SU-DHL-6 (cell line): Measurements from ENCODE around the gene IL21R.

Experiments
- H2AFZ ChIP-seq: fragments of 200-600 bp; sonication (generic); 2 replicates; pipeline ENCODE4 v1.6.1; 2014; ENCODE audit warnings: low read depth, mild to moderate bottlenecking, moderate library complexity, mixed read lengths, antibody characterized with exemption, low read length; ENCODE audit not compliant: severe bottlenecking
- H3F3A ChIP-seq: fragments of 200-600 bp; shearing (Covaris generic); 2 replicates; pipeline ENCODE4 v1.6.0; 2016; ENCODE audit warnings: antibody characterized with exemption, mild to moderate bottlenecking; ENCODE audit not compliant: insufficient read depth
- H3K27ac ChIP-seq: fragments of 200-600 bp; sonication (generic); 2 replicates; pipeline ENCODE4 v1.5.1; 2016; ENCODE audit warnings: low read depth, mild to moderate bottlenecking, low read length, moderate library complexity, mixed read lengths
- H3K27me3 ChIP-seq: fragments of 200-600 bp; sonication (generic), shearing (Covaris generic); 2 replicates; pipeline ENCODE4 v1.6.0; 2014; ENCODE audit warnings: mild to moderate bottlenecking, low read length
- H3K36me3 ChIP-seq: fragments of 200-600 bp; sonication (generic); 2 replicates; pipeline ENCODE4 v1.6.1; 2014; ENCODE audit warnings: mild to moderate bottlenecking, low read length, mixed read lengths
- H3K4me2 ChIP-seq: fragments of 300-600, 200-600 bp; shearing (Covaris generic), sonication (generic); 2 replicates; pipeline ENCODE4 v1.6.0; 2014; ENCODE audit warnings: low read length, low read depth, mild to moderate bottlenecking; ENCODE audit not compliant: poor library complexity, severe bottlenecking
- H3K4me3 ChIP-seq: fragments of 200-600 bp; sonication (generic); 2 replicates; pipeline ENCODE4 v1.5.1; 2014; ENCODE audit warnings: antibody characterized with exemption, low read length, mild to moderate bottlenecking, mixed read lengths; ENCODE audit not compliant: insufficient read depth, poor library complexity, severe bottlenecking
- H3K79me2 ChIP-seq: fragments of 200-600 bp; sonication (generic); 2 replicates; pipeline ENCODE4 v1.6.1; 2014; ENCODE audit warnings: mild to moderate bottlenecking, low read length, moderate library complexity; ENCODE audit not compliant: insufficient read depth
- H3K9ac ChIP-seq: fragments of 200-600 bp; sonication (generic); 2 replicates; pipeline ENCODE4 v1.7.0; 2014; ENCODE audit warnings: mild to moderate bottlenecking, low read length
- H3K9me2 ChIP-seq: fragments of 200-600 bp; sonication (generic); replicated peaks from 2 replicates; pipeline ENCODE4 v1.6.1; 2014; ENCODE audit warnings: low read length; ENCODE audit not compliant: insufficient read depth
- H3K9me3 ChIP-seq: fragments of 200-600 bp; sonication (generic); 2 replicates; pipeline ENCODE4 v1.6.1; 2014; ENCODE audit warnings: low read length, mixed read lengths; ENCODE audit not compliant: insufficient read depth
- H4K20me1 ChIP-seq: fragments of 200-600 bp; sonication (generic); 2 replicates; pipeline ENCODE4 v1.6.1; 2014; ENCODE audit warnings: low read depth, mild to moderate bottlenecking, antibody characterized with exemption, low read length, moderate library complexity, mixed read lengths
- CTCF ChIP-seq: fragments of 200-600 bp; sonication (generic); IDR thresholded peaks from one replicate; pipeline ENCODE4 v1.5.1; 2017; ENCODE audit warnings: antibody characterized with exemption, mild to moderate bottlenecking, low read length, moderate library complexity; ENCODE audit not compliant: insufficient read depth, poor library complexity, severe bottlenecking
- EZH2phosphoT487 ChIP-seq: fragments of 200-600 bp; sonication (generic), shearing (Covaris generic); conservative IDR thresholded peaks from 2 replicates; pipeline ENCODE4 v1.6.1; 2018; ENCODE audit warnings: mild to moderate bottlenecking, antibody characterized with exemption, low read length, moderate library complexity, mixed read lengths

The IL21R gene

GRCh38 chr16:27381974-27382855, 19.8 kb upstream of the IL21R start:
- no peak overlapping the region for H3K4me3 ChIP-seq
- H3K36me3 ChIP-seq, result no peaks in the 10 kb centered on the region
- H3K79me2 ChIP-seq, result no peaks in the 10 kb centered on the region
- no peak overlapping the region for H3K9ac ChIP-seq
- H2AFZ ChIP-seq, result no peak overlapping the region
- no peaks in the 10 kb centered on the region for H4K20me1 ChIP-seq
- H3F3A ChIP-seq, result no peaks in the 10 kb centered on the region
- no peaks in the 10 kb centered on the region for H3K9me2 ChIP-seq
- H3K4me2 ChIP-seq, result no peak overlapping the region
- no peak overlapping the region for H3K27ac ChIP-seq
- no peaks in the 10 kb centered on the region for H3K9me3 ChIP-seq
- no peaks in the 10 kb centered on the region for H3K27me3 ChIP-seq
- no peak for TF ChIP-seq CTCF
- no peak for TF ChIP-seq EZH2phosphoT487

- Histone ChIP-seq H3K79me2 (no peaks in the 10 kb centered on the region), H2AFZ (no peak overlapping the region), H3K9ac (no peak overlapping the region), H3K4me2 (no peak overlapping the region), H4K20me1 (no peaks in the 10 kb centered on the region), H3K4me3 (no peak overlapping the region), H3K9me3 (no peaks in the 10 kb centered on the region), H3K36me3 (no peaks in the 10 kb centered on the region), H3K27ac (no peak overlapping the region), H3F3A (no peaks in the 10 kb centered on the region), H3K9me2 (no peaks in the 10 kb centered on the region), H3K27me3 (no peaks in the 10 kb centered on the region)
- TF ChIP-seq CTCF (no peak), EZH2phosphoT487 (no peak)
Observed at GRCh38 chr16:27383556-27384243, 18.3 kb upstream of the IL21R start.

DNA sequence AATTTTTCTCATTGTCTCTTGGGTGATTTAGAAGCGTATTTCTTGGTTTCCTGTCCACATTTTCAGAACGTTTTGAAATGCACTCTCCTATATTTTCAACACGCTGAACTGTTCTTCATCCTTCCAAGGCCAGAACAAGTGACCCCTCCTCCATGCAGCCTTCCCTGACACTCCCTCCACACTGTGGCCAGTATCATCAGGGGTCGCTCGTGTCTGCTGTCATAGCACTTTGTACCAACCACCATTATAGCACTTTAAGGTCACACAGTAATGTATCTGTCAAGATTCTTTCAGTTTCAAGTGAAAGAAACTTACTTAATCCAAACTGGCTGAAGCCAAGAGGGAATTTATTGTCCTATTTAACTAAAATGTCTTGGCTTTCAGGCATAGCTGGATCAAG, 17.5 kb upstream of the IL21R start:
- Histone ChIP-seq H3K9me3 (no peaks in the 10 kb centered on the region), H3K27me3 (no peaks in the 10 kb centered on the region), H3K9me2 (no peaks in the 10 kb centered on the region), H4K20me1 (no peaks in the 10 kb centered on the region), H3K27ac (no peak overlapping the region), H3K4me2 (no peak overlapping the region), H3K79me2 (no peaks in the 10 kb centered on the region), H3K4me3 (no peak overlapping the region), H3F3A (no peaks in the 10 kb centered on the region), H3K9ac (no peak overlapping the region), H3K36me3 (no peaks in the 10 kb centered on the region), H2AFZ (no peak overlapping the region)
- TF ChIP-seq CTCF (no peak), EZH2phosphoT487 (no peak)
